Stimulated activated CD8-positive, alpha-beta memory T cell treated with anti-CD3 and anti-CD28 coated beads, Interleukin-7, amount 100 ng/mL, for 24 hours (primary cell): Measurements from ENCODE around the gene MMP17.

Experiments
- DNase-seq: peaks from one replicate; pipeline ENCODE4 v3.0.0-alpha.2; 2020; ENCODE audit warnings: low read depth

MMP17 gene

DNA sequence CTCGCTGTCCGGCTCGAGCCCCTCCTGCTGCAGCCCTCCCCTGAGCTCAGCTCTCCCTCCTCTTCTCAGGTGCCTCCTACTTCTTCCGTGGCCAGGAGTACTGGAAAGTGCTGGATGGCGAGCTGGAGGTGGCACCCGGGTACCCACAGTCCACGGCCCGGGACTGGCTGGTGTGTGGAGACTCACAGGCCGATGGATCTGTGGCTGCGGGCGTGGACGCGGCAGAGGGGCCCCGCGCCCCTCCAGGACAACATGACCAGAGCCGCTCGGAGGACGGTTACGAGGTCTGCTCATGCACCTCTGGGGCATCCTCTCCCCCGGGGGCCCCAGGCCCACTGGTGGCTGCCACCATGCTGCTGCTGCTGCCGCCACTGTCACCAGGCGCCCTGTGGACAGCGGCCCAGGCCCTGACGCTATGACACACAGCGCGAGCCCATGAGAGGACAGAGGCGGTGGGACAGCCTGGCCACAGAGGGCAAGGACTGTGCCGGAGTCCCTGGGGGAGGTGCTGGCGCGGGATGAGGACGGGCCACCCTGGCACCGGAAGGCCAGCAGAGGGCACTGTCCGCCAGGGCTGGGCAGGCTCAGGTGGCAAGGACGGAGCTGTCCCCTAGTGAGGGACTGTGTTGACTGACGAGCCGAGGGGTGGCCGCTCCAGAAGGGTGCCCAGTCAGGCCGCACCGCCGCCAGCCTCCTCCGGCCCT, 22.8 kb downstream of the MMP17 start:
- DNase-seq: no peak

DNA sequence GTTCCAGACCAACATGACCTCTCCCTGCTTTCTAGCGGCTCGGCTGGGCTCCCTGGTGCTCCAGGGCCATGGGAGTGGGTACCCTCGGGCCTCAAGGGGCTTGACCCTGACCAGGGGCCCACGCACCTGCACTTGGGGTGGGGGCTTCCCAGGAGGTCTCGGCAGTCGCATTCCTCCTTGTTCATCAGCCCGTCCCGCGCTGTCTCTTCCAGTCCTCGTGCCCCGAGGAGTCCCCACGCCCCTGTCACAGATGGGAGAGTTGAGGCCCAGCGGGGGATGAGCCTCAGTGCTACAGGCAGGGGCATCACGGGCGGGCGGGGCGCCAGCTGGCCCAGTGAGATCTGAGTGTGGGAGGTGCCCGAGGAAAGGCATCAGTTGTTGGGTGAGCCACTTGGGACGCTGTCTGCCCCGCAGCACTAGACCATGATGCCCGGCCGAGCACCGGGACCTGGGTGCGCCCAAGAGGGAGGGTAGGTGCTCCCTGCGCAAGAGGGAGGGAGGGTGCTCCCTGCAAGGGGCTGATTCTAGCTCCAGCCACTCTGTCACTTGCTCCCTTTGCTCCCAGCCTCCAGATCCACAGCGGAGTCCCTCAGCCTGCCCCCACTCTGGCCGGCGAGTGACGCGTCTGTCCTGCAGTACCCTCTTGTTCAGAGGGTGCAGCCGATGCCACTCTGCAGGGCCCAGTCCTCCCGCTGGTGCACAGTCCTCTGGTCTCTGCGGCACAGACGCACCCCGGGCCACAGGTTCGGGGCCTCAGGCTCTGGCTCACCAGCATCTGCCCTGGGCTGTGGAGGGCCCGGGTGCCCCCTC, 23.8 kb downstream of the MMP17 start:
- no peak for DNase-seq

DNA sequence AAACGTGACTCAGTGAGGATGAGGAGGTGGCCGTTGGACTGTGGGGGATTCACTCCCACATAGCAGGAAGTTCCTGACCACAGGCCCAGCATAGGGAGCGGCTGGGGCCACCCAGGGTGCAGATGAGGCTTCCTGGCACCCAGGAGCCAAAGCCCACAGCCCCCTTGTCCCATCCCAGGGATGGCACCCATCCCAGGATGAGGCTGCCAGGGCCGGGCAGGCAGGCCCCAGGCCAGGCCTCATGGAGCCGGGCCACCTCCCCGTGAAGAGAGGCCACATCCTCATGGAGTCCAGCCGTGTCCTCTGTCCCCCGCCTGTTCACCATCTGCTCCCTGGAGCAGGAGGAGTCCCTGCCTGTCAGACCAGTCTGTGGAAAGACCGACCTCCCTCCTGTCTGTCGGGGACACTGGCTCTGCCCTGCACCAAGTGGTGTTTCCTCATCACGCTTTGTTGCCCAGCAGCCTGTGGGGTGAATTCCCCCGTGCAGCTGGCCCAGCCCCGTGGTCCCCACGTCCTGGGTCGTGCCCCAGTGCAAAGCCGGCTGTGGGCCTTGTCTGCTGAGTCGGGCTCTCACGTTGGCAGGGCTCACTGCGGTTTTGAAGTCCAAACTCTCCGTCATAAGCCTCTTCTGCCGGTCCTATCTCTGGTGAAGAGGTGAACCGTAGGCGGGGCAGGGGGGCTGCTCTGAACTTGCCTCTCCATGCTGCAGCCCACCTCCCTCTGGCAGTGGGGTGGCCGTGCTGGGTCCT, 24.5 kb downstream of the MMP17 start:
- no peak for DNase-seq

DNA sequence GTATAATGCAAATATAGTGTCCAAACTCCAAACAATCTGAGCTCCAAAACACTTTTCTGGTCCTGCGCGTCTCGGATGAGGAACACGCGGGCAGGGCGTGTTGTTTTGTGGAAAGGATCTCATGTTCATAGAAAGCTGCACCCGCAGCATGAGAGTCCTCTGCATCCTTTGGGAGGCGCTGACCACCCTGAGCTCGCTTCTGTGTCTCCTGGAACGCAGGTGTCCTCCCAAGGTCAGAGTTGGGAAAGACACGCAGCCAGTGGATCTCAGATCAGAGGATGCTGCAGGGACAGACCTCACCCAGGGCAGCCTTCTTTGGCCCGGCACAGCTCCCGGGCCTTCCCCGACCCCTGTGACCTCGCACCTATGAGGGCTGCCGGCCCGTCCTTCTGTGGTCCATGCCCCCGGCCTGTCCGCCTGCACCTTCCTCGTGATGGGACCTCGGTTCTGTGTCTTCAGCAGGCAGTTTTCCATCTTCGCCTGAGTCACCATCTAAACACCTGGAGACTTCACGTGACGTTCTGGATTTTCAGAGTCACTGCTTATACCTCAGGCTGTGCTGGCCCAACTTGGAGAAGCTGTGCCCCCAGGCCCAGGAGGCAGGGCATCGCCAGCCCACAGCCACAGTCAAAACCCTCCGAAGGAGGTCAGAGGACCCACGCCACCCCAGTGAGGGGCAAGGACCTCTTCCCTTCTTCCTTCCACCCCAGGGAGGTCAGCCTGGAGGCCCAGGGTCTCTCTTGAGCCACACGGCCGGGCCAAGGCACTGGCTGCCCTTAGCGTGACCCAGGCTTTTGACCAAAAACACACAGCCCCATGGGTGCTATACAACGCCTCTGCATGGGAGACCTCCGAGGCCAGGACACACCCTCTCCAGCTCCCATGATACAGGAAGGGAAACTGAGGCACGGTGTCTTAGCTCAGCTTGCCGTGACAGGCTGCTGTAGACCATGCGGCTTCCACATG, 25.9 kb downstream of the MMP17 start:
- DNase-seq: no peak

DNA sequence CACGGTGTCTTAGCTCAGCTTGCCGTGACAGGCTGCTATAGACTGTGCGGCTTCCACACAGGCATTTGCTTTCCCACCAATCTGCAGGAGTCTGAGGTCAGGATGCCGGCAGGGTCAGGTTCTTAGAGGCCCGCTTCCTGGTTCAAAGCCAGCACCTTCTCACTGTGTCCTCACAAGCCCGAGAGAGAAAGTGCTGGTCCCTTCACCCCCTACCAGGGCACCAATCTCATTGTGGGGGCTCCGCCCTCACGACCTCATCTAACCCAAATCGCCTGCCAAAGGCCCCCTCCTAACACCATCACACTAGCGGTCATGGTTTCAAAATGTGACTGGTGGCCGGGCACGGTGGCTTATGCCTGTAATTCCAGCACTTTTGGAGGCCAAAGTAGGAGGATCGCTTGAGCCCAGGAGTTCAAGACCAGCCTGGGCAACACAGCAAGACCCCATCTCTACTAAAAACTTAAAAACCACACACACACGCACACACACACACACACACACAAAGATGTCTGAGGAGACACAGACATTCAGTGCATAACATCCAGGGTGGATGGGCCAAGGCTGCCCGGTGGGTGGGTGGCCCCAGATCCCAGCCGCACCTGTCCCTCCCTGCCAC, 26.8 kb downstream of the MMP17 start:
- no peak for DNase-seq

DNA sequence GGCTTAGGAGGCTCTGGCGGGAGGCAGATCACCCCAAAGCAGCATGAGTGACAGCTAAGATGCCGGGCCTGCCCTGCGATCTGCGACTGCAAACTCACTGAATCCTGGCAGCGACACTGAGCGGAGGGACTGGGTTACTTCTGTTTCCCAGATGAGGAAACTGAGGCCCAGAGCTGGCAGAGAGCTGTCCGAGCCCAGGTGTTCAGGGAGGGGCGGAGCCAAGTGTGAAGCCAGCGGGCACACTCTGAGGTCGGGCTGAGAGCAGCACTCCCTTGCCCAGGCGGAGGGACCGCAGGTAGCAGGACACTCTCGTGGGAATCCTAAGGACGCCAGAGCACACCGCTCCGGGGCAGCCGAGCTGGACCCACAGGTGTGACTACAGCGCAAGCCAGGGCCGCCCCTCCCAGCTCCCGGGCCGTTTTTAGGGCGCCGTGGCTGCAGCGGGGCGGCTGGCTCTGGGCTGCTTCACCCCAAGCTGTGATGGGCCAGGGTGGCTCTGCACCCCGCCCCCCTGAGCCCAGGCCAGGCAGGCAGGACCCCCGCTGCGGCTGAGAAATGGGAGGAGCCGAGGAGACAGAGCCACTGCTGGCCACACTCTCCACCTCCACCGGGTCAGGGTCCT, 27.4 kb downstream of the MMP17 start:
- DNase-seq: no peak

DNA sequence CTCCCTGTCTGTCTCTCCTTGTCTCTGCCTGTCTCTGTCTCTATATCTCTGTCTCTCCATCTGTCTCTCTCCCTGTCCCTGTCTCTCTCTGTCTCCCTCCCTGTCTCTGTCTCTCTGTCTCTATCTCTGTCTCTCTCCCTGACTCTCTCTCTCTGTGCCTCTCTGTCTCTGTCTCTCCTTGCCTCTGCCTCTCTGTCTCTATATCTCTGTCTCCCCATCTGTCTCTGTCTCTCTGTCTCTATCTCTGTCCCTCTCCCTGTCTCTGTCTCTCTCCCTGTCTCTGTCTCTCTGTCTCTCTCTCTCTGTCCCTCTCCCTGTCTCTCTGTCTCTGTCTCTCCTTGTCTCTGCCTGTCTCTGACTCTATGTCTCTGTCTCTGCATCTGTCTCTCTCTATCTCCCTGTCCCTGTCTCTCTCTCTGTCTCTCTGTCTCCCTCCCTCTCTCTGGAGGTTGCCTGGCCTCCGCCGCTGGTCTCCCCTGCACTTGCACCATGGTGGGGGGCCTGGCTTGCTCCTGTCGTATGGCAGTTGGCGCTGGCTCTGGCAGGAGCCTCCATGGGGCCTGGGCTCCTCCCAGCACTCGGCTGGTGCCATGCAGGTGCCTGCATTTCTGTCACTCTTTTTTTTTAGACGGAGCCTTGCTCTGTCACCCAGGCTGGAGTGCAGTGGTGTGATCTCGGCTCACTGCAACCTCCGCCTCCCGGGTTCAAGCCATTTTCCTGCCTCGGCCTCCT, 28.3 kb downstream of the MMP17 start:
- no peak for DNase-seq

GRCh38 chr12:131857908-131858850, 30.0 kb downstream of the MMP17 start:
- DNase-seq: no peak

DNA sequence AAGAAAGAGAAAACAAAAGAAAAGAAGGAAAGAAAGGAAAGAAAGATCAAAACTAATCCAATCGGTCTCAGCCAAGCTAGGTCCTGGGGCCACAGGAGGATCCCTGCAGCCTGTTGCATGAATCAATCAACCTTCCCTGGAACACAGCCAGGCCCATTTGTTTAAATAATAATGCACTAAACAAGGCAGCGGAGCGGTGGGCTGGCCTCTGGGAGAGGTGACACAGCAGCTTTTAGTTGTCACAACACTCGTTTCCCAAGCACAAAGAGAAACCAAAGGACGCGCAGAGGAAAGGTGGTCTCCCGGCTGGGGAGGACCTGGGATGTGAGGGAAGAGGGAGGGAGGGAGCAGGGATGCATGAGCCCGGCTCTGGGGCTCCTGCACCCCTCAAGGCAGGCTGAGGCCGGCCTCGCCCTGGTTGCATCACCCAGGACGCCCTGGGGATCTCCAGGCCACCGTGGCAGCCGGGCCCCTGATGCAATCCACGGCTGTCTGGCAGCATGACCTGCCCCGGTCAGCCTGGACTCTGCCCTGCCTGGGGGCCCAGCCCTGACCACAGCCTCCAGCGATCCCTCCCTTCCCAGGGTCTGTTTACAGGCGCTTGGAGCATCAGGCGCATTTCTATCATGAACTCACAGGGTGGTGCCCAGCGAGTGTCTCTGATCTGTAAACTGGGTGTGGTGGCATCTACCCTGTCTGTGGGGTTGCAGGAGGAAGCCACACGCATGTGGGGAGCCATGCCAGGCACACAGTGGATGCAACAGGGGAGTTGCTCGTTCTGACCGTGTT, 32.5 kb downstream of the MMP17 start:
- no peak for DNase-seq

- DNase-seq: no peak
Measured at GRCh38 chr12:131861261-131862083, 33.3 kb downstream of the MMP17 start.

GRCh38 chr12:131862084-131862441, 33.9 kb downstream of the MMP17 start:
- DNase-seq: no peak

GRCh38 chr12:131862600-131862993, 34.4 kb downstream of the MMP17 start:
- no peak for DNase-seq

GRCh38 chr12:131862994-131863710, 35.0 kb downstream of the MMP17 start:
- DNase-seq: no peak

DNA sequence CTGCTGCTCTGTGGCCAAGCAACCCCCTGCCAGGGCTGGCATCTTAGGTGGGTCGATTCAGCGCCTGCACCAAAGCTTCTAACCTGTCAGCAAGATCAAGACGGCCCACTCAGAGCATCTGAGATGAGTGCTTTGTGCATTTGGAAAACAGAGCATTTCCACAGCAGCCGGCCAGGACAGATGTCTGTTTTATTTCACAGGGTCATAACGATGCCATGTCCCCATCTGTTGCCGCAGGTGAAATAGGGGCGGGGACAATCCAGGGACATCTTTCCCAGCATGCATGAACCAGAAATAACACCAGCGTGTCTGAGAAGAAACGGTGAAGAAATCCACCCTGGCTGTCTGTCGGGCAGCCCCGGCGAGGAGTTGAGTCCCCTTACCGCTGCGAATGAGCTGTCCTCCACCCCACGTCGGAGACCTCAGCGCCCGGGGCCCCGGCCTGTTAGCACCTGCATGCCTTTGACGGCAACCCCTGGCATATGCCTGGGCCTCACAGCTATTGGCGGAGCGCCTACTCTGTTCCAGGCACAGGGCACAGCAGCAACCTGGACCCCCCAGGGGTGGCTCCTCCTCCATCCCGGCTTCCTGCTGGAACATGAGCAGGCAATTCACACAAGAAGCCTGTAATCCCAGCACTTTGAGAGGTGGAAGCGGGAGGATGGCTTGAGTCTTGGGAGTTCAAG, 35.7 kb downstream of the MMP17 start:
- no peak for DNase-seq

- DNase-seq: no peak
Measured at GRCh38 chr12:131864469-131864868, 36.3 kb downstream of the MMP17 start.
